GM18517 (cell line): Measurements from ENCODE around the gene PRMT7.

Experiments
- ATAC-seq: cut with Tn5 transposase; IDR thresholded peaks from one replicate; pipeline ENCODE4 v1.9.1; 2021; ENCODE audit warnings: mild to moderate bottlenecking, moderate library complexity; ENCODE audit not compliant: unreplicated experiment

Gene PRMT7

DNA sequence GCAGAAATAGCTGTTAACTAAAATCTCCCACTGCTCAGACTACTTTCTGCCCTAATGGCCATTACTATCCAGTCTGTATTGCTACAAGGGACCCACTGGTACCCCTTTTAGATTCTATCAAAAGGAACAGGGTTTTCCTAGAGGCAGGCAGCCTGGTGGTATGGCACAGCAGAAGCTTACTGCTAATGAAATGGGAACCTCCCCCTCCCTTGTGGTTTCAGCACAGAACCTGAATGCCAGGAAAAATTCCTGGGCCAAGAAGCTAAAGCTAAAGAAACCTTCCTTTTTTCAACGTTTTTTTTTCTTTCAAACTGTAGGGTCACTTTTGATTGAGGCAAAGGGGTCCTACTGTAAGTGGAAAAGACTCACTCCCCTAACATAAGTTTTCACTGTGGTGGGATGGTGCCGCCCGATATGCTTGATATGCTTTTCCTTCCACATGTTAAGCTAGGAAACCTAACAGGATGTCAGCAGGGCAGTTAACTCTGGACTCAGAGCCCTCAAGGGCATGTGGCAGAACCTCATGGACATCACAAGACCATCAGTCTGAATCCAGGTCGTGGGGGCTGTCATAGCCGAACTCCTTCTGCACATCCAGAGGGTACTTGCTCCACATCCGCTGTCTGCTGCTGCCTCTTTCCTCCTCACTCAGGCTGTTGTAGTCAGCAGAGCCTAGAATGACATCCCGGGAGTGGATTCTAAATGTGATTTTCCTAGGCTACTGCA is 9.9 kb upstream of the PRMT7 start:
- ATAC-seq = no peak

DNA sequence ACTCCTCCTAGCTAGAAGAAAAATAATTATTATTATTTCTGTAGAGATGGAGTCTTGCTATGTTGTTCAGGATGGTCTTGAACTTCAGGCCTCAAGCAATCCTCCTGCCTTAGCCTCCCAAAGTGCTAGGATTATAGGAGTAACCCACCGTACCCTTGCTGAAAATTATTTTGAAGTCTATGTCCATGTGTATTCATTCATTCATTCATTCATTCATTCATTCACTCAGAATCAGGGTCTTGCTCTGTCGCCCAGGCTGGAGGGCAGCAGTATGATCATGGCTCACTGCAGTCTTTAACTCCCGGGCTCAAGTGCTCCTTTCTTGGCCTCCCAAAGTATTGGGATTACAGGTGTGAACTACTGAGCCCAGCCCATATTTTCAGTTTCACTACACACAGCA is 4.2 kb upstream of the PRMT7 start:
- no peak for ATAC-seq

DNA sequence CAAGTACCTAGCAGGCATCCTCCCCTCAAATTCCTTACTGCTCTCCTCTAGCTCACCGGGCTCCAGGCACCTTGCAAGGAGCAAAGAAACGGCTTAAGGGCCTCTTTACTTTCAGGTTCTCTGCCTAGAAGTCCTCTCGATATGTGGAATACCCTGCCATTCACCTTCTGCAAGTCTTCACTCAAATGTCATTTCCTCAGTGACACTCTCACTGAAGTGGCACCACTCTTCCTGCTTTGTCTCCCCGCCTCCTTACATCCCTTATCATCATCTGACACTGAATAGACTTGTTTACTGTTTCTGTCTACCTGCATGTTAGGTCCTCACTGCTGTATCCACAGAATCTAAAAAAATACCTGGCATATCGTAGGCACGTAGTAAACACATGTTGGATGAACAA is 1.0 kb upstream of the PRMT7 start:
- ATAC-seq = no peak

DNA sequence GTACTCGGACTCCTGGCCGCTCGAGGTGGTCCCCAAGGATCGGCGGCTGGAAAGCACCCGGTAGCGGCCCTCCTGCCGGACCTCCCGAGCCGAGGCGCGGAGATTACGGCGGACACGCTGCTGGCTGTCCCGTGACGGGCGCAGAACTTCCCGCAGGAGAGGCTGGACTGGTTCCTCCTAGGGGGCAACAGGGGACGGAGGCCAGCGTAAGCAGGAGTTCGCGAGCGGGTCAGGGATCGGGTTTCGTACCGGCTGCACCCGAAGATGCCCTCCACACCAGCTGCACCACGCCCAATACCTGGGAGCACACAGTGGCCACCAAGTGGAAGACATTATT is 414 bp upstream of the PRMT7 start:
- peak; percentile 5 for ATAC-seq

DNA sequence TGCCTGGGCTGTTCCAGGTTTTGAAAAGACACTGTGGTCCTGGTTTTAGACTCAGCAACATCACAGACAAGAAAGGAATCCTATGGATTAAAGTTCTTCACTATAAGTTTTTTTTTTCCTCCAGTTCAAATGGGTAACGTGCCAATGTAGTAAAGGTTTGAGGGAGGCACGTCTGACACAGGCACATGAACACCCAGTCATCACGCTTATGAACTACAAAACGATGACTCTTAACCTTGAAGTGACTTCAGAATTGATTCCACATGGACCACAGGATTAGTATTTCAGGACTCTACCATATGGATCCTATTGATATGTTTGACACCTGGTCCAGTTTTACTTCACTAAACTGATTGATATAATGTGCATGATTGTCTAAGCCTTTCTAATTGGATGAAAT is 2.3 kb downstream of the PRMT7 start:
- no peak for ATAC-seq

DNA sequence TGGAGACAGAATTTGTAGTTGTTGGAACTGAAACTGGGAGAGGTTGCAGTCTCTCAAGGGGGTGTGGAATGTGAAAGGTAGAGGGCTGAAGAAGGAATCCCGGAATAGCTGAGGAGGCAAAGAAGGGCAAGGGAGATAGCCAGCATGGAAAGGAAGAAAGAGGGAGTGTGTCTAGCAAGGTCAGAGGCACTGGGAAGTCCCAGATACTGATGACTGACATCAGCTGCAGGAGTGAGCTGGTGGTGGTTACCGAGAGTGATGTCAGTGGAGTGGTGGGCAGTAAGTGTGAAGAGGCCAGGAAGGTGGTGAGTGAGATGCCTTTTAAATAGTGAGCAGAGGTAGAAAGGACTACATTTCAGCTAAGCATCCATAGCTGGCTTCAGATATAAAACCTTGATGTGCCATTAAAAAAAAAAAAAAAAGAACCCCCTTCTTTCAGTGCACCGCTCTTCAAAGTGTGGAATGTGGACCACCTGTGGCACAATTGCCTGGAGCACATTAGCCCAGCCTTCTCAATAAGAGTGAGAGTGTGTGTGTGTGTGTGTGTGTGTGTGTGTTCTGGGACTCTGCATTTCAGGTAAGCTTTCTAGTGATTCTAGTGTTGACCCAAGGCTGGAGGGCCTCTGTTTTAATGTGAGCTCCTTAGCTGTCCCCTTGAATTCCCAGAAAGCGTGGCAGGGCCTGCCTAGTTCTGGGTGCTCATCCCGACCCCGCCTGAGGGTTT is 8.5 kb downstream of the PRMT7 start:
- no peak for ATAC-seq

DNA sequence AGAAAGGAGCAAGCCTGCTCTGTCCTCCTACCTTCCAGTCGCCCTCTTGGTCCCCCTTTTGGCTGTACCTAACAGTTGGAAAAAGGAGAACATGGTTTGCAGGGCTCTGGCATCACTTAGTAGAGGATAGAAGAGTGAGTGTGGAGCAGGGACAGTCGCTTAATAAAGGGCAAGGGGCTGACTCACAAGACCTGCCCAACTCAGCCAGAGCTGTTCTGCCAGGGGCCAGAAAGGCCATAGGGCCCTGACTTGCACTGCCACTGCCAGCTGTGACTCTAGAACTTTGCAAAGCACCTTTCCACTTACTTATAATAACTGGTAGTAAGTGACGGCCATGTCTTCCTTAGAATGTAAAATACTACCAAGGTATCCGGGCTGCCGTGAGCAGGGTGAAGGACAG is 13.5 kb downstream of the PRMT7 start:
- no peak for ATAC-seq

DNA sequence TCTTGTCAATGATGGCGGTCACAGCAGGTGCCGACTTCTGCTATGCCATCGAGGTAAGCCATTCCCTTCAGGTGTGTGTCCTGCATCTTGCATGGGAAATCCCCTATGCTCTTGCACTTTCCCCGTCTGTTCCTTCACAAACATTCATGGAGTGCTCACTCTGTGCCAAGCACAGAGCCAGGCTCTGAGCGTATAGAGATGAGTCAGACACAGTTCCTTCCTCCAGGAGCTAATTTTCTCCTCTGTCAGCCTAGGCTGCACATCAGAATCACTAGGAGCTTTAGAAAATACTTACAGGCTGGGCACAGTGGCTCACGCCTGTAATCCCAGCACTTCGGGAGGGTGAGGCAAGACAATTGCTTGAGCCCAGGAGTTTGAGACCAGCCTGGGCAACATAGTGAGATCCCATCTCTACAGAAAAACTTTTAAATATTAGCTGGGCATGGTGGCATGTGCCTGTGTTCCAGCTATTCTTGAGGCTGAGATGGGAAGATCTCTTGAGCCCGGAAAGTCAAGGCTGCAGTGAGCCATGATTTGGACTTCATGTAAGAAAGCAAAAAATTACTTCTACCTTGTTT is 14.1 kb downstream of the PRMT7 start:
- ATAC-seq = no peak

DNA sequence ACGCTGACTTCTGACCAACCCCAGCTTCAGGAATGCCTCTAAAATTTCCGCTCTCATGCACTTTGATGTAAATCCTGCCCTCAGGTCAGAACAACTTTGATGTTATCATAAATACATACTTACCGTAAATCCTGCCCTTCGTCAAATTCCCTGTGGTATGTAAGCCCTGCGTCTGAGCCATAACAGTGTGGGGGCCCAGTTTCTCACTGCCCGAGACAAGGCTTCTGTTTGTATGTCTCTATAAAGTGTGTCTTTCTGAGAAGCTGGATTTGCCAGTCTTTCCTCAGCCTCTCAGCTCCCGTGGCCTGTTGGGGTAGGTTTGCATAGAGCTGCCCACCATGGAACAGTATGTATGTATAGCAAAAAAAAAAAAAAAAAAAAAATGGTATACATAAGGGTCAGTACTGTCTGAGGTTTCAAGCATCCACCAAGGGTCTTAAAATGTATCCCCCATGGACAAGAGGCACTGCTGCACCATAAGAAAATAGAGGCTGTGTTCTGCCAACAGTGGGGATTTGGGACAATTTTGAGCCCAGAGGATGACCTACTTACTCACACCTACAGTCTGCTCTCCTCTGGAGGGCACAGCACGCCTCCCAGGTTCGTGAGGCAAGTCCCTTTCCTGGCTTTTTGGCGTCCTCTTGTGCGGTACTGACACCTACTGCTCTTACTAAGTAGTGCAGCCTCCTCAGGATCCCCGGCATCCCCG is 17.5 kb downstream of the PRMT7 start:
- ATAC-seq = peak; percentile 65

DNA sequence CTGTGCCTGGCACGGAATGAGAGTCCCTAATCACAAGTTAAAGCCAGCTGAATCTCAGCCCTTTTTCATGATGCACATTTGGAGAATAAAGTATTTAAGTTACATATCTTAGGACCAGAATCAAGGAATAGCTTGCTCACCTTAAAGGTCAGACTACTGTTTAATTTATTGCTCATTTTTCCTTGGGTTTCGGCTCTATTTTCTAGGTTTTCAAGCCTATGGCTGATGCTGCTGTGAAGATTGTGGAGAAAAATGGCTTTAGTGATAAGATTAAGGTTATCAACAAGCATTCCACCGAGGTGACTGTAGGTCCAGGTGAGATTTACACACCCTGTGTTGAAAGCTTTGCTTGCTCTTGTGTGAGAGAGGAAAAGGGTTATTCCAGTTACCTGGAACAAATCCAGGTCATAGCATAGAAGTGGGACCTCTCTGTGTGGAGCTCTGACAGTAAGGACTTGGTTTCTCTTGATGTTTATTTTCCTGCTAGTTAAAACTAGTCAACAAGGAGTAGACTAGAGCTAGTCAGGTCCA is 18.1 kb downstream of the PRMT7 start:
- ATAC-seq = no peak

DNA sequence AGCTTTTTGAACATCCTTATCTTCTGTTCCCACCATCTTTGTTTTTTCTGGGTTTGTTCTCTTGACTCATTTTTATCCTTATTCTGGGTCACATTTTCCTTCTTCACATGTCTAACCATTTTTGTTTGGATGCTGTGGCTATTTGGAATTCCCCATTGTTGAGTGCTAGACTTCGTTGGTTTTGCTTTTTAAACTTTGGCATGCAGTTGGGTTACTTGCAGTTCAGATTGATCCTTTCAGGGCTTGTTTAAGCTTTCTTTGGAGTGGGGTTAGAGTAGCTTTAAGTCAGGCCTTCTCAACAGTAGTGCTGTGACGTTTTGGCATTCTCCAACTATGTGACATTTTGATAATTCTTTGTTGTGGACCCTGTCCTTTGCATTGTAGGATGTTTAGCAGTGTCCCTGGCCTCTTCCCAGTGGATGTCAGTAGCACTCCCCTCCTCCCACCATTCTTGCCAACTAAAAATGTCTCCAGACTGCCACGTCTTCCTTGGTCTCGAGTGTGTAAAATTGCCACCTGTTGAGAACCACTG is 21.1 kb downstream of the PRMT7 start:
- no peak for ATAC-seq

DNA sequence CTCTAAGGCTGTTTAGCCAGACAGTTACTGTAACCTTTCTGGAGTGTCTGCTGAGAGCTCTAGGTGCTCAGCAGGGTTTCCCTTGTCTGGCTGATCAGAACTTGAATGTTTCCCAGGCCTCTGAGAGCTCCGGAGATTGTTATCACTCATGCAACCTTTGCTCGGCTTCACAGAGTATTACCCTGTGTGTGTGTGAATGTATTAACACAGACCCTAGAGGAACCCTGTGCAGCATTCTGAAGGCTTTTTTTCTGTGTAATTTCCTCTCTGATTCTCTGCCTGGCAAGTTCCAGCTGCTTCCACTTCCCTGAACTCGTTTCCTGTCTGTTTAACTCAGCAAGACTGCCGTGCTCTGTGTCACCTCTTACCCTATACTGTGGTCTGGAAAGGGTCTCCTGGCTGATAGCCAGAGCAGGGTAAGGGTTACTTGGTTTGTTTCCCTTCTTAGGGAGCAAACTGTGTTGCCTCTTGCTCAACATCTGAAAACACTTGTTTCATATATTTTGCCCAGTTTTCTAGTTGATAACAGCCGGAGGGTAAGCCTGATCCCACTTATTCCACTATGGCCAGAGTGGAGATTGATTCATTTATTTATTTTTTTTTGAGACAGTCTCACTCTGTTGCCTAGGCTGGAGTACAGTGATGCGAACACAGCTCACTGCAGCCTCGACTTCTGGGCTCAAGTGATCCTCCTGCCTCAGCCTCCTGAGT is 21.7 kb downstream of the PRMT7 start:
- no peak for ATAC-seq

DNA sequence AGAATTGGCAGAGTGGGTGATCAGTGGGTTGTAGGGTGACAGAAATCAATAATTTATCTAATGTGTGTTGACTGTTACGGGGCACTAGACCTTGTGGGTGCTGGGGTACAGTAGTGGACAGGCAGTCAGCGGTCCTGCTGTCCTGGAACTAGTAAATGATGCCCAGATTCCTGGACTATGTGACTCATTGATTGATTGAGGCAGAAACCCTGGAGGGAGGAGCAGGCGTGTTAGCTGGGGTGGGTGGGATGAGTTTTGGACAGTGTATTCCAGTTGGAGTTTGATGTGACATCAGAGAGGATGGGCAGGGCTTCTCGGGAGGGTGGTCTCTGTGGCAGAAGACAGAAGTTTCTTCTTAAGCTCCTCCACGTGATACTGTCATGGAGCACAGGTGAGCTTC is 24.4 kb downstream of the PRMT7 start:
- ATAC-seq = no peak

DNA sequence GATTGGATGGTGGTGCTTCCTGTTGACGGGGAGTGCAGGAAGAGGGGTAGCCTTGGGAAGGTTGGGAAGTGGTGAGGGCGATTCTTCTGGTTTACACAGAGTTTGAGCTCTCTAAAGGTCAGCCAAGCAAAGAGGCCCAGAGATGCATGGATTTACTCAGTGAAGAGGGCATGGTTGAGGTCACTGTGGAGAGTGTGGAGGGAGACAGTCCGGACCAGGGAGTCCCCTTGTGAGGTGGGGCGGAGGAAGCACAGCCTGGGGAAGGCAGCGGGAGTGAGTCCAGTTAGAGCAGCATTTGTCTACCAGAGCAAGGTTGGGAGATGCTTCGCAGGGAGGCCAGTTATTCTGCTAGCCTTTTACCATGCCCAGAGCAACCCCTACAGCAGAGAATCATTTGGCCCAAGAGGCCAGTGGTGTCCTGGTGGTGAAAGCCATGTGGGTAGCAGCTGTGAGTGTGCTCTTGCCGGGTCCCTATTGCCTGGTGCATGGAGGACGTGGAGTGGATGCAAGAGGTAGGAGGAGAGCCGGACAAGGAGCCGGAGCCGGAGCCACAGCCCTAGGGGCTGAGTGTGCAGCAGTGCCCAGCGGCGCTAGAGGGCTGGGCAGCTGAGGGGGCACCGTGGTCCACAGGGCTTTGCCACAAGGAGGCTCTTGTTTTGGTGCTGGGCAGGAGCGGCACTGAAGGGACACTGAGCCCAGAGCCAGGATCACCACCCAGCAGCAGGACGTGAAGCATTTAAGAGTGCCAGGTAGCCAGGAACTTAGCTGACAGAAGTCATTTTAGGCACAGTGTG is 27.7 kb downstream of the PRMT7 start:
- no peak for ATAC-seq

DNA sequence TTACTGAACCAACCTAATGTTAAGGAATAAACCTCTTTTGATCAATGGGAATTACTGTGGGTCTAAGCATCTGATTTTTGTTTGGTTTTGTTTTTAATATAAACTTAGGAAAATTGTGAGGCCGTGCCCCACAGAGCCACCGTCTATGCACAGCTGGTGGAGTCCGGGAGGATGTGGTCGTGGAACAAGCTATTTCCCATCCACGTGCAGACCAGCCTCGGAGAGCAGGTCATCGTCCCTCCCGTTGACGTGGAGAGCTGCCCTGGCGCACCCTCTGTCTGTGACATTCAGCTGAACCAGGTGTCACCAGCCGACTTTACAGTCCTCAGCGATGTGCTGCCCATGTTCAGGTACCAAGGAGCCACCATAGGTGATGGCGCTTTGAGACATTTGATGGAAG is 28.4 kb downstream of the PRMT7 start:
- no peak for ATAC-seq

DNA sequence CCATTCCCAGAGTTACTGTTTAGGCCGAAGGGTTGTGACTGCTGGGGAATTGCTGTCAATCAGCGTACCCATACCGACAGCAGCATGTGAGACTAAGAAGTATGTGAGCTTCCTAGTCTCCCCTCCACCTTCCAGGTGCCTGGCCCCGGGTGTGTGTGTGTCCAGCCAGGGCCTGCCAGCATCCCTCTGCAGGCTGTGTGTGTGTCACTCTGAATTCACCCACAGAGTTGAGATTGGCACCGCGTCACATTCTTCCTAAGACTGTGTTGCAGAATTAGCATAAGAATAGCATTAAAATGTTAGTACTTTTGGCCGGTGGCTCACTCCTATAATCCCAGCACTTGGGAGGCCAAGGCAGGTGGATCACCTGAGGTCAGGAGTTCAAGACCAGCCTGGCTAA is 31.8 kb downstream of the PRMT7 start:
- no peak for ATAC-seq

DNA sequence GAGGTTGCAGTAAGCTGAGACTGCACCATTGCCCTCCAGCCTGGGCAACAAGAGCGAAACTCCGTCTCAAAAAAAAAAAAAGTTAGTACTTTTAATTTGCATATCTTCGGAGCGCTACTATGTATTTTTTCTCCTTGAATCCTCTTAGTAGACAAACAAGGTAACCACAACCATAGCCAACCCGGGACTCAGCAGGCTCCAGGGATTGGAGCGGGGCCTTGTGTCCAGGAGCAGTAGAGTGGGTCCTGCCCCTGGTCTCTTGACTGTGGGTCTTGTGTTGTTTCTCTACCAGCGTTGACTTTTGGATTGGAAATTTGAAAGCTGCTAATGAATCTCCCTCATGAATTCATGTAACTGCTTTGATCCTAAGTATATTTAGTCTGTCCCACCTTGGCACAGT is 32.3 kb downstream of the PRMT7 start:
- ATAC-seq = no peak

DNA sequence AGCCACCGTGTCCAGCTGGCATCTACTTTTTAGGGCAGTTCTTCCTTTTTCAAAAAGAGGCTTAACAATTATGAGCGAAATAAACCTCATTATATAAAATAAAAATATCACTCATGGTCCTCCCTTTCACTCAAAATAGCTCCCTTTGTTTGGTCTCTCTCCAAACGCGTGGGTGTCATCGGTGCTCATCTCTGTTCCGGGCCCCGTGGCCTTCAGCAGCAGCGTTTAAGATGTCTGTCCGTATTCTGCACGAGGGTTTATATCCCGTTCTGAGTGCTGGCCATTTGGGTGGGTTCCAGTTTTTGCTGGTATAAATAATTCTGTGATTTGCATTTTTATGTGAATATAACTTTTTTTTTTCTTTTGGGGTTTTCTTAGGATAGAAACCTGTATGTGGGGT is 33.4 kb downstream of the PRMT7 start:
- ATAC-seq = no peak

DNA sequence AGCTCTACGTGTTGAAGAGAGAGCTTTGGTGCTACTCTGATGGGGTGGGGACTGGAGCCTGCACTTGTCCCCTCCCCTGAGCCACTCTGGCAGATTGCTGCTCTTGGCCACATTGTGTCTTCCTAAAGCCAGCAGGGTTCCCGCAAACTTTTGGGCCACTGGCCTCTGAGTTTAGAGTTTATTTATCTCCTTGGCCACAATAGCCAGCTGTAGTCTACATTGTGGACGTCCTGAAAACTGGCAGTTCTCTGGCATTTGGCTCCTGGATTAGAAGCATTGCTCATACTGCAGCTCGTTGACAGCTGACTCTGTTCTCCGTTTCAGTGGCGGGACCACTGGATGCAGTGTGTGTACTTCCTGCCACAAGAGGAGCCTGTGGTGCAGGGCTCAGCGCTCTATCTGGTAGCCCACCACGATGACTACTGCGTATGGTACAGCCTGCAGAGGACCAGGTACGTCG is 34.6 kb downstream of the PRMT7 start:
- no peak for ATAC-seq
